Measurements from ENCODE around the gene ZNF566.

ZNF566 gene

DNA sequence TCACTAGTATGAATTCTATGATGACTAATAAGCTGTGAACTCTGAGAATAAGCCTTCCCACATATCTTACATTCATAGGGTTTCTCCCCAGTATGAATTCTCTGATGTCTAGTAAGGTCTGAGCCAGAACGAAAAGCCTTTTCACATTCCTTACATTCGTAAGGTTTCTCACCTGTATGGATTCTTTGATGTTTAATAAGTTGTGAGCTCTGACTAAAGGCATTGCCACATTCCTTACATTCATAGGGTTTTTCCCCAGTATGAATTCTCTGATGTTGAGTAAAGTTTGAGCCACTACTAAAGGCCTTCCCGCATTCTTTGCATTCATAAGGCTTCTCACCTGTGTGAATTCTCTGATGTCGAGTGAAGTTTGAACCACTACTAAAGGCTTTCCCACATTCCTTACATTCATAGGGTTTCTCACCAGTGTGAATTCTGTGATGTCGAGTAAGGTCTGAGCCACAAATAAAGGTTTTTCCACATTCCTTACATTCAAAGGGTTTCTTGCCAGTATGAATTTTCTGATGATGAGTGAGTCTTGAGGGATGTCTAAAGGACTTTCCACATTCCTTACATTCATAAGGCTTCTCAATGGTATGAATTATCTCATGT is 40.2 kb downstream of the ZNF566 start:
- no peaks in the 10 kb centered on the region for H3K27me3 ChIP-seq (replicated peaks in 2 of 5; ENCODE audit: control insufficient read depth in 4 of 5, insufficient read depth in 5 of 5, low read length in 4 of 5)
- WGBS (ENCODE audit: insufficient coverage) = 100% methylated on average over 2 of the region's 5 CpGs
- H3K4me3 ChIP-seq (ENCODE audit: control insufficient read depth in 1 of 7, extremely low read depth in 1 of 7, insufficient read depth in 4 of 7, low read depth in 2 of 7, low read length in 6 of 7) = no peak overlapping the region
- H3K36me3 ChIP-seq (ENCODE audit: control insufficient read depth in 4 of 4, insufficient read depth in 4 of 4, low read length in 3 of 4) = peaks cover 18 to 67% (median 25%) of the 10 kb centered on the region in 4 experiments
- ChIA-PET POLR2A (no interaction called here), CTCF (no interaction called here)
- peaks cover 20 to 76% (median 37%) of the 10 kb centered on the region in 5 experiments for H3K9me3 ChIP-seq (ENCODE audit: control extremely low read depth in 1 of 5, control insufficient read depth in 4 of 5, insufficient read depth in 2 of 5, low read depth in 1 of 5, low read length in 4 of 5)
- no peaks in the 10 kb centered on the region for H3K4me1 ChIP-seq (ENCODE audit: control extremely low read depth in 1 of 4, control insufficient read depth in 4 of 4, insufficient read depth in 4 of 4, low read length in 3 of 4)
- no peak overlapping the region for H3K27ac ChIP-seq (ENCODE audit: insufficient read depth in 1 of 2, low read depth in 1 of 2, low read length in 2 of 2, poor library complexity in 1 of 2, severe bottlenecking in 2 of 2)
- no peak for DNase-seq

DNA sequence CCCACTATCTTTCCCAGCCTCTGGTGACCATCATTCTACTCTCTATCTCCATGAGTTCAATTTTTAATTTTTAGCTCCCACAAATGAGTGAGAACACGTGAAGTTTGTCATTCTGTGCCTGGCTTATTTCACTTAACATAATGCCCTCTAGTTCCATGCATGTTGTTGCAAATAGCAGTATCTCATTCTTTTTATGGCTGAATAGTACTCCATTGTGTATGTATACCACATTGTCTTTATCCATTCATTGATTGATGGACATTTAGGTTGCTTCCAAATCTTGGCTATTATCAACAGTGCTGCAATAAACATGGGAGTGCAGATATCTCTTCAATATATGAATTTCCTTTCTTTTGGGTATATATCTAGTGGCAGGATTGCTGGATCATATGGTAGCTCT is 48.0 kb downstream of the ZNF566 start:
- peaks cover 2 to 38% (median 13%) of the 10 kb centered on the region in 5 experiments for H3K9me3 ChIP-seq (ENCODE audit: control extremely low read depth in 1 of 5, control insufficient read depth in 4 of 5, insufficient read depth in 2 of 5, low read depth in 1 of 5, low read length in 4 of 5)
- H3K27me3 ChIP-seq (replicated peaks in 2 of 5; ENCODE audit: control insufficient read depth in 4 of 5, insufficient read depth in 5 of 5, low read length in 4 of 5) = no peaks in the 10 kb centered on the region
- H3K4me1 ChIP-seq (ENCODE audit: control extremely low read depth in 1 of 4, control insufficient read depth in 4 of 4, insufficient read depth in 4 of 4, low read length in 3 of 4) = no peaks in the 10 kb centered on the region
- DNase-seq = no peak
- no peak overlapping the region for H3K4me3 ChIP-seq (ENCODE audit: control insufficient read depth in 1 of 7, extremely low read depth in 1 of 7, insufficient read depth in 4 of 7, low read depth in 2 of 7, low read length in 6 of 7)
- CTCF ChIA-PET = no interaction called here
- peaks cover 0 to 3% (median 0%) of the 10 kb centered on the region in 4 experiments for H3K36me3 ChIP-seq (ENCODE audit: control insufficient read depth in 4 of 4, insufficient read depth in 4 of 4, low read length in 3 of 4)
- POLR2A ChIA-PET = no interaction called here
- WGBS (ENCODE audit: insufficient coverage) = no CpG with 5 or more reads among the region's 1 CpG
- H3K27ac ChIP-seq (ENCODE audit: insufficient read depth in 1 of 2, low read depth in 1 of 2, low read length in 2 of 2, poor library complexity in 1 of 2, severe bottlenecking in 2 of 2) = no peak overlapping the region

DNA sequence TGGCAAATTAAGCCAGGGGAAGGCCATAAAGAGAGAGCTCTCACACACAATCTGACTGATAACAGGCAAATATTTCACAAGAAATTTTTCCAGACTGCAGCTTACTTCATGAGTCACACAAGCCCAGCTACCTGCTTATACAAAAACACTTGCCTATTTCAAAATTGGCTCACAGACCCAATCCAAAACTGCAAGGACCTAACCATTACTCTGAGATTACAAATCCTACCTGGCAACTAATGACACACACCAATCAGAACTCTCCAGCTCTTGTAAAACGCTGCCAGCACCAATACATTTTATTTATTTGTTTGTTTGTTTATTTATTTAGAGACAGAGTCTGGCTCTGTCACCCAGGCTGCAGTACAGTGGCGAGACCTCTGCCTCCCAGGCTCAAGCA is 52.8 kb downstream of the ZNF566 start:
- no peaks in the 10 kb centered on the region for H3K27me3 ChIP-seq (replicated peaks in 2 of 5; ENCODE audit: control insufficient read depth in 4 of 5, insufficient read depth in 5 of 5, low read length in 4 of 5)
- no CpG with 5 or more reads among the region's 2 CpGs for WGBS (ENCODE audit: insufficient coverage)
- ChIA-PET CTCF (no interaction called here), POLR2A (no interaction called here)
- peaks cover 0 to 29% (median 8%) of the 10 kb centered on the region in 5 experiments for H3K9me3 ChIP-seq (ENCODE audit: control extremely low read depth in 1 of 5, control insufficient read depth in 4 of 5, insufficient read depth in 2 of 5, low read depth in 1 of 5, low read length in 4 of 5)
- no peak overlapping the region for H3K4me3 ChIP-seq (ENCODE audit: control insufficient read depth in 1 of 7, extremely low read depth in 1 of 7, insufficient read depth in 4 of 7, low read depth in 2 of 7, low read length in 6 of 7)
- no peaks in the 10 kb centered on the region for H3K4me1 ChIP-seq (ENCODE audit: control extremely low read depth in 1 of 4, control insufficient read depth in 4 of 4, insufficient read depth in 4 of 4, low read length in 3 of 4)
- no peaks in the 10 kb centered on the region for H3K36me3 ChIP-seq (ENCODE audit: control insufficient read depth in 4 of 4, insufficient read depth in 4 of 4, low read length in 3 of 4)
- no peak overlapping the region for H3K27ac ChIP-seq (ENCODE audit: insufficient read depth in 1 of 2, low read depth in 1 of 2, low read length in 2 of 2, poor library complexity in 1 of 2, severe bottlenecking in 2 of 2)
- peak in 2 of 3 donors; percentile 20 to 23 for DNase-seq

DNA sequence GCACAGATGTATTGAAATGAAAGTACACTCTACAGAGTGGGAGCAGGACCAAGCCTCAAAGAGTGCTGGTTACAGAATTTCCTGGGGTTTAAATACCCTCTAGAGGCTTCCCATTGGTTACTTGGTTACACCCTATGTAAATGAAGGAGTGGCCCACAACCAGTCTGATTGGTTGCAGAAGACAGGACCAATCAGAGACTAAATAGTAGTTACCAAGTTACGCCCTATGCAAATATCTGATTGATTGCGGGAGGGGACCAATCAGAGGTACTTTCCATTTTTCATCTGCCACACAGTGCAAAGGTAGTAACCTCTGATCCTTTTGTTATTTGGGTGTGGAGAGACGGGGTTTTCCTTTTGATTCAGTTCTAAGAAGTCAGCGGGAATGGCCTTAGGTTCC is 65.4 kb downstream of the ZNF566 start:
- POLR2A ChIA-PET = no interaction called here
- H3K27ac ChIP-seq (ENCODE audit: insufficient read depth in 1 of 2, low read depth in 1 of 2, low read length in 2 of 2, poor library complexity in 1 of 2, severe bottlenecking in 2 of 2) = no peak overlapping the region
- CTCF ChIA-PET = no interaction called here
- H3K27me3 ChIP-seq (replicated peaks in 2 of 5; ENCODE audit: control insufficient read depth in 4 of 5, insufficient read depth in 5 of 5, low read length in 4 of 5) = peaks cover 4 to 35% (median 10%) of the 10 kb centered on the region in 5 experiments
- WGBS (ENCODE audit: insufficient coverage) = 100% methylated on average over 2 of the region's 4 CpGs
- H3K4me1 ChIP-seq (ENCODE audit: control extremely low read depth in 1 of 4, control insufficient read depth in 4 of 4, insufficient read depth in 4 of 4, low read length in 3 of 4) = peaks cover 0 to 11% (median 4%) of the 10 kb centered on the region in 4 experiments
- no peak overlapping the region for H3K4me3 ChIP-seq (ENCODE audit: control insufficient read depth in 1 of 7, extremely low read depth in 1 of 7, insufficient read depth in 4 of 7, low read depth in 2 of 7, low read length in 6 of 7)
- peaks cover 6 to 33% (median 24%) of the 10 kb centered on the region in 5 experiments for H3K9me3 ChIP-seq (ENCODE audit: control extremely low read depth in 1 of 5, control insufficient read depth in 4 of 5, insufficient read depth in 2 of 5, low read depth in 1 of 5, low read length in 4 of 5)
- H3K36me3 ChIP-seq (ENCODE audit: control insufficient read depth in 4 of 4, insufficient read depth in 4 of 4, low read length in 3 of 4) = no peaks in the 10 kb centered on the region
- DNase-seq = no peak

DNA sequence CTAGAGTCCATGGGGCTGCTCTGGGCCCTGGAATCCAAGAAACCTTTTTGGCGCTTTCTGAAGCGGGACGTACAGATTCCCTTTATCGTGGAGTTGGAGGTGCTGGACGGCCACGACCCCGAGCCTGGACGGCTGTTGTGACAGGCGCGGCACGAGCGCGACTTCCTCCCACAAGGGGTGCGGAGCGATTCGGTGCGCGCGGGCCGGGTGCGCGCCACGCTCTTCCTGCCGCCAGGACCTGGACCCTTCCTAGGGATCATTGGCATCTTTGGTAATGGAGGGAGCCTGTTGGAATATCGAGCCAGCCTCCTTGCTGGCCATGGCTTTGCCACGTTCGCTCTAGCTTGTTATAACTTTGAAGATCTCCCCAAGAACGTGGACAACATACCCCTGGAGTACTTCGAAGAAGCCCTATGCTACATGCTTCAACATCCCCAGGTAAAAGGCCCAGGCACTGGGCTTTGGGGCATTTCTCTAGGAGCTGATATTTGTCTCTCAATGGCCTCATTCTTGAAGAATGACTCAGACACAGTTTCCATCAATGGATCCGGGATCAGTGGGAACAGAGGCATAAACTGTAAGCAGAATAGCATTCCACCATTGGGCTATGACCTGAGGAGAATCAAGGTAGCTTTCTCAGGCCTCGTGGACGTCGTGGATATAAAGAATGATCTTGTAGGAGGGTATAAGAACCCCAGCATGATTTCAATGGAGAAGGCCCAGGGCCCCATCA is 67.4 kb downstream of the ZNF566 start:
- H3K27me3 ChIP-seq (replicated peaks in 2 of 5; ENCODE audit: control insufficient read depth in 4 of 5, insufficient read depth in 5 of 5, low read length in 4 of 5) = peaks cover 4 to 35% (median 10%) of the 10 kb centered on the region in 5 experiments
- ChIA-PET CTCF (no interaction called here), POLR2A (no interaction called here)
- WGBS (ENCODE audit: insufficient coverage) = 29% methylated on average over 33 of the region's 33 CpGs
- H3K4me1 ChIP-seq (ENCODE audit: control extremely low read depth in 1 of 4, control insufficient read depth in 4 of 4, insufficient read depth in 4 of 4, low read length in 3 of 4) = peaks cover 0 to 23% (median 15%) of the 10 kb centered on the region in 4 experiments
- peak overlapping the region in 6 of 7 experiments; percentile 38 to 75 (median 62) for H3K4me3 ChIP-seq (ENCODE audit: control insufficient read depth in 1 of 7, extremely low read depth in 1 of 7, insufficient read depth in 4 of 7, low read depth in 2 of 7, low read length in 6 of 7)
- peaks cover 6 to 35% (median 19%) of the 10 kb centered on the region in 5 experiments for H3K9me3 ChIP-seq (ENCODE audit: control extremely low read depth in 1 of 5, control insufficient read depth in 4 of 5, insufficient read depth in 2 of 5, low read depth in 1 of 5, low read length in 4 of 5)
- no peak overlapping the region for H3K27ac ChIP-seq (ENCODE audit: insufficient read depth in 1 of 2, low read depth in 1 of 2, low read length in 2 of 2, poor library complexity in 1 of 2, severe bottlenecking in 2 of 2)
- no peaks in the 10 kb centered on the region for H3K36me3 ChIP-seq (ENCODE audit: control insufficient read depth in 4 of 4, insufficient read depth in 4 of 4, low read length in 3 of 4)
- DNase-seq = no peak

DNA sequence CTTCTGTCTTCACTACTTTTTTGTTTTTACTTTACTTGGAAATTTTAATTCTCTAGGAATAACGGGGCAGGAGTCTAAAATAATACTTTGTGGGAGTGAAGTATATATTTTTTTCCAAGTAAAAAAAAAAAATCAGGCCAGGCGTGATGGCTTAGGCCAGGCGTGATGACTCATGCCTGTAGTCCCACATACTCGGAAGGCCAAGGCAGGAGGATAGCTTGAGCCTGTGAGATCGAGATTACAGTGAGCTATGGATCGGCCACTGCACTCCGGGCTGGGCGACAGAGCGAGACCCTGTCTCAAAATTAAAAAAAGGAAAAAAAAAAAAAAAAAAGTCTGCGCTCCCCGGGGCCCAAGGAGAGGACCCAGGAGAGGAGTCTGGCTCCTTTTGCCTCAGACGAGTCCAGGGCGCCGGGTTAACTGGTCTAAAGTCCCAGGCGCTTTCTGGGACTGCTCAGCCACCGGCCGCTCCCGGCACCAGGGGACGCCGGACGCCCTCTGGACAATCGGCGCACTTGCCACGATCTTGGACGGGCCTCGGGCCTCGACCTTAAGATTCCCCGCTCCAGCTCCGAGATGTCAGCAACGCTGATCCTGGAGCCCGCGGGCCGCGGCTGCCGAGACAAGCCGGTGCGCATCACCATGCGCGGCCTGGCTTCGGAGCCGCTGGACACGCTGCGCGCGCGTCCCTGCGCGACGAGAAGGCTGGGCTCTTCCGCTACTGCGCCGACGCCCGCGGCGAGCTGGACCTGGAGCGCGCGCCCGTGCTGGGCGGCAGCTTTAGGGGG is 68.2 kb downstream of the ZNF566 start:
- peak overlapping the region in 6 of 7 experiments; percentile 38 to 75 (median 62) for H3K4me3 ChIP-seq (ENCODE audit: control insufficient read depth in 1 of 7, extremely low read depth in 1 of 7, insufficient read depth in 4 of 7, low read depth in 2 of 7, low read length in 6 of 7)
- peaks cover 0 to 3% (median 0%) of the 10 kb centered on the region in 4 experiments for H3K36me3 ChIP-seq (ENCODE audit: control insufficient read depth in 4 of 4, insufficient read depth in 4 of 4, low read length in 3 of 4)
- H3K27me3 ChIP-seq (replicated peaks in 2 of 5; ENCODE audit: control insufficient read depth in 4 of 5, insufficient read depth in 5 of 5, low read length in 4 of 5) = peaks cover 4 to 35% (median 10%) of the 10 kb centered on the region in 5 experiments
- DNase-seq = peak in 2 of 3 donors; percentile 31 to 62
- peaks cover 0 to 23% (median 15%) of the 10 kb centered on the region in 4 experiments for H3K4me1 ChIP-seq (ENCODE audit: control extremely low read depth in 1 of 4, control insufficient read depth in 4 of 4, insufficient read depth in 4 of 4, low read length in 3 of 4)
- no peak overlapping the region for H3K27ac ChIP-seq (ENCODE audit: insufficient read depth in 1 of 2, low read depth in 1 of 2, low read length in 2 of 2, poor library complexity in 1 of 2, severe bottlenecking in 2 of 2)
- CTCF ChIA-PET = no interaction called here
- WGBS (ENCODE audit: insufficient coverage) = 10% methylated on average over 57 of the region's 61 CpGs
- POLR2A ChIA-PET = no interaction called here
- H3K9me3 ChIP-seq (ENCODE audit: control extremely low read depth in 1 of 5, control insufficient read depth in 4 of 5, insufficient read depth in 2 of 5, low read depth in 1 of 5, low read length in 4 of 5) = peaks cover 6 to 32% (median 17%) of the 10 kb centered on the region in 5 experiments

Data from common myeloid progenitor, CD34-positive (primary cell).